Stimulated activated naive CD4-positive, alpha-beta T cell (primary cell): ENCODE measurements around the gene VAMP1.
"Not testable (repeated sequence)": the region's sequence is repeated elsewhere in the genome, so short reads cannot be mapped to it uniquely, and the experiment has no call there.

Experiments
- DNase-seq, 6 experiments: peaks; one replicate each; lab custom pipeline; 2025; lab: John Stamatoyannopoulos, UW

The VAMP1 gene, protein sequence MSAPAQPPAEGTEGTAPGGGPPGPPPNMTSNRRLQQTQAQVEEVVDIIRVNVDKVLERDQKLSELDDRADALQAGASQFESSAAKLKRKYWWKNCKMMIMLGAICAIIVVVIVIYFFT

GRCh38 chr12:6470375-6471163 lies at the start of gene VAMP1:
VAMP1 (minus strand) TSS chr12:6470677; CDS start chr12:6470531, 146 bp downstream.
- DNase-seq, result peak; percentile 94 to 96 (median 95)

DNA sequence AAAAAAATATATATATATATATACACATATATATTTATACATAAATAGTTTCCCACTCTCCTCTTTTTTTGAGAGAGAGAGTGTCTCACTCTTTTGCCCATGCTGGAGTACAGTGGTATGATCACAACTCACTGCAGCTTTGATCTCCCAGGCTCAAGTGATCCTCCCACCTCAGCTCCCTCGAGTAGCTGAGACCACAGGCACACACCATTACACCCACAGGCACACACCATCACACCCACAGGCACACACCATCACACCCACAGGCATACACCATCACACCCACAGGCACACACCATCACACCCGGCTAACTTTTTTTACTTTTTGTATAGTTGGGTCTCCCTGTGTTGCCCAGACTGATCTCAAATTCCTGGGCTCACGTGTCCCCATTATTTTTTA lies 49.7 kb upstream of the VAMP1 start:
- DNase-seq, result no peak

DNA sequence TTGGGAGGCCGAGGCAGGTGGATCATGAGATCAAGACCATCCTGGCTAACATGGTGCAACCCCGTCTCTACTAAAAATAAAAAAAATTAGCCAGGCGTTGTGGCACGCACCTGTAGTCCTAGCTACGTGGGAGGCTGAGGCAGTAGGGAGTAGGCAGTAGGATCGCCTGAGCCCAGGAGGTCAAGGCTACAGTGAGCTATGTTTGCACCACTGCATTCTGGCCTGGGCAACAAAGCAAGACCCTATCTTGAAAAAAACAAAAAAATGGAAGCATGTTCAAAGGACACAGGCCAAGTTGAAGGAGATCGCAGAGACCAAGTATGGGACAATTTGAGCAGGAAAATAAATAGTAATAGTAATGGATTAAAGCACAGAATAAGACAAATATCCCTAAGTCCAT lies 37.6 kb upstream of the VAMP1 start:
- no peak for DNase-seq

DNA sequence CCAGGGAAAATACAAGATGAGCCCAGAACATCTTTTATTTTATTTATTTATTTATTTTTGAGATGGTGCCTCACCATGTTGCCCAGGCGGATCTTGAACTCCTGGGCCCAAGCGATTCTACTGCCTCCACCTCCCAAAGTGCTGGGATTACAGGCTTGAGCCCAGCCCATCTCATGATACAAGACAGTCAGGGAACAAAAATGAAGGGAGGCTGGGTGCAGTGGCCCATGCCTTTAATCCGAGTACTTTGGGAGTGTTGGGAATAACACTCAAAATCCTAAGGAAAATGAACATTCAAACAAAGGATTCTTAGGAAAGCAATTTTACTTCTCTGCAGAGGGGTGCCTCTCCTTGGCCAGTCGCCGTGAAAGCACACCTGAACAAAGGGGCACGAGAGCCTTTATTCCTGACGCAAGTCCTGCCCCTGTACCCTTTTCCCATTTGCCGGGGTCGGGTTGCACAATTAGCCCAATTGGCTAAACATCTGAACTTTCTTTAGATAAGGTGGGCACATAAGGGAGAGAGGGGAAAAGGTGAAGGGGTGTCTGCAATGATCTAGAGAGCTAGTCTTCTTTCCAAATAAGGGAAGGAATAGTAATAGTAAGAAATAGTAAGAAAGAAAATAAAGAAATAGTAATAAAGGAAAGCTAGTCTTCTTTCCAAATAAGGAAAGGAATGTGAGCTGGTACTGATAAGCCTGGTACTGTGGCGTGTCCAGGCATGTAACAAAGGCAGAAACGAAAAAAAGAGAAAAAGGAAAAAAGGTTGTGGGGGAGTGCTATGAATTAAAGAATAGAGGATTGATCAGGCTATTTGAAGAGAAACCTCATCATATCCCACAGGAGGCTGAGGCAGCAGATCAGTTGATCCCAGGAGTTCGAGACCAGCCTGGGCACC lies 36.9 kb upstream of the VAMP1 start:
- no peak for DNase-seq

- no peak for DNase-seq
Observed at GRCh38 chr12:6500466-6500865, 30.0 kb upstream of the VAMP1 start.

GRCh38 chr12:6497291-6497690 lies 26.8 kb upstream of the VAMP1 start:
- not testable (repeated sequence) for DNase-seq

- no peak for DNase-seq
Observed at GRCh38 chr12:6494968-6495367, 24.5 kb upstream of the VAMP1 start.

DNA sequence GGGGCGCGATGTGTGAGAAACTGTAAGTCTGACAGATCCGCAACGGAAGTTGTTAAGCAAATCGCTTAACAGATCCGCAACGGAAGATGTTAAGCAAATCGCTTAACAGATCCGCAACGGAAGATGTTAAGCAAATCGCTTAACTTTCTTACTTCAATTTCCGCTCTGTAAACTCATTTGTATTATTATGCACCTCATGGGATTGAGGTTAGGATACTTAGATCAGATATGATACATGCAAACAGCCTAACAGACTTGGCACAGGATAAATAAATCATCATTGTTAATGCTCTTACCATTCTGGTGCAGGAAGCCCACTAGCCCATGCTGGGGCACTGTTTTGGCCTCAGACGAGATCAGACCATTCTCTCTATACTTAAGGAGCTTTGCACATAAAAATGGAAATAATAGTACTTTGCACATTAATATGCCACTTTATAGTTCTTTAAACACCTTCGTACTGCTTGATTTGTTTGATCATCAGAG lies 23.8 kb upstream of the VAMP1 start:
- no peak for DNase-seq

DNA sequence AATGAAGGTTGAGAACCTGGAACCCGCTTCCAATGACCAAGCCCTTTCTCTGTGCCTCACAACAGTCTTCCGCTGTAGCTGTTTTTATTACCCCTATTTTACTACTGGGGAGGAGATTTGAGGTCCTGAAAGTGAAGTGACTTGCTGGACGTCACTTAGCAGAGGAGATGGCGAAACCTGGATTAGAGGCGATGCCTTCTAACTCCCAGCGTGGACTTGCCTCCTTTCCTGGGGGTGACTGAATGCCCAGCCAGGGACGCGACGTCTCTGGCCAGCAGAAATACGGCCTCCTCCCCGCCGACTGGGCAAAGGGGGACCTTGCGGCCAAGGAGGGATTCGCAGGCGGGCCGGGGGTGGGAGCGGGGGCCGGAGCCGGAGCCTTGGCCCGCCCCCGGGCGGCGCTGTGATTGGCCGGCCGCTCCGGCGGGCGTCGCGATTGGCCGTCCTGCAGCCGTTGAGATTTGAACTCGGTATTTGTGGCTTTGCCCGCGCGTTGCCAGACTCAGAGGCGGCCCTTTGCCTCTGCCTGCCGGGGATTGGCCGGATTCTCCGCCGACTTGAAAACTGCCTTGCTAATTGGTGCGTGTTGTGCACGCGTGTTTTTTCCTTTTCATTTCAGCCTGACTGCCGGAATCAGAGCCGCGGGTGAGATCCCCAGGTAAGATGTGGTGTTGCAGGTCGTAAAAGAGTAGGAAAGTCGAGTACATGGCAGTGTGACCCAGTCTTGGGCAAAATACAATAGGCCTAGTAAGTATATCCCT lies 23.2 kb upstream of the VAMP1 start, which contains the start of gene NCAPD2:
Gene NCAPD2, plus strand, starts transcription at position 606 of the 761 bp plus-strand sequence. CDS start 997 bp downstream, outside the sequence.
- DNase-seq, result peak; percentile 91 to 97 (median 96)

DNA sequence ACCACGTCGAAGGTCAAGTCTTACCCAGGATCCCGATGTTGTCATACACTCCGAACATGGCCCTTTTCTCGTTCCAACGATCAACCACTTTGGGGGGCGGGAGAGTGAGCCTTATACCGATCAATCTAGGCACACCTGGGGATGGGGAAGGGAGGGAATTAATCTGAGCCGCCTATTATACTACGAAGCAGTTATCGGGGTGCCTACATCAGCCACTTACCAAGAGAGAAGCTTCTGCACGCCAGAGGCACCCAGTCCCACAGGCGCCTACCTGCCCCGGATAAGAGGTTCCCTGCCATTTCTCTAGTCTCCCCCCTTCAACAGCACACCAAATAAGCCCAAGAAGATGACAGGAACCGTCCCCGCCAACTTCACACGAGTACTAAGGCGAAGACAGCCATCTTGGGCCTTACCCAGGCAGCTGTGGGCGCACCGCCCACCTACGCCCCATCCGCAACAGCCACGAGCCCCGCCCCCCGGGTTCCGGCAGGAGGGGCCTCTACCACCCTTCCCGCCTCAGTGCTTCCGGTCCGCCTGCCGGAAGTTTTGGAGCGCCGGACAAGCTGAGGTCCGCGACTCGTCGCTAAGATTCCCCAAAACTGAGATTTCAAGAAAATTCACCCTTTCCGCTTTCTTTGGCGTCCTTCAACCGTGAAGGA lies 22.5 kb upstream of the VAMP1 start, which contains the start of gene MRPL51:
Gene MRPL51, minus strand, starts transcription at position 425 of the 659 bp plus-strand sequence. Its CDS starts 126 bp downstream, at position 299.
- peak; percentile 84 to 95 (median 92) for DNase-seq

DNA sequence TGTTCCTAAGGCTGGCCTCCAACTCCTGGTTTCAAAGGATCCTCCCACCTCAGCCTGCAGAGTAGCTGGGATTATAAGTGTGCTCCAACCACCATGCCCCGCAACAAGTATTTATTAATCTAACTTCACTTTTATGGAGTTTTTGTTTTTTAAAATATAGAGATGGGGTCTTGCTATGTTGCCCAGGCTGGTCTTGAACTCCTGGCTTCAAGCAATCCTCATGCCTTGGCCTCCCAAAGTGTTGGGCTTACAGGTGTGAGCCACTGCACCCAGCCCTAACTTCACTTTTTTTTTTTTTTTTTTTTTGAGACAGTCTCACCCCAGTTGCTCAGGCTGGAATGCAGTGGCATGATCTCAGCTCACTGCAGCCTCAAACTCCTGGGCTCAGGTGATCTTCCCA lies 20.2 kb upstream of the VAMP1 start:
- not testable (repeated sequence) for DNase-seq

- DNase-seq, result no peak
Observed at GRCh38 chr12:6489449-6489848, 19.0 kb upstream of the VAMP1 start.

GRCh38 chr12:6488240-6488639 lies 17.8 kb upstream of the VAMP1 start:
- no peak for DNase-seq

DNA sequence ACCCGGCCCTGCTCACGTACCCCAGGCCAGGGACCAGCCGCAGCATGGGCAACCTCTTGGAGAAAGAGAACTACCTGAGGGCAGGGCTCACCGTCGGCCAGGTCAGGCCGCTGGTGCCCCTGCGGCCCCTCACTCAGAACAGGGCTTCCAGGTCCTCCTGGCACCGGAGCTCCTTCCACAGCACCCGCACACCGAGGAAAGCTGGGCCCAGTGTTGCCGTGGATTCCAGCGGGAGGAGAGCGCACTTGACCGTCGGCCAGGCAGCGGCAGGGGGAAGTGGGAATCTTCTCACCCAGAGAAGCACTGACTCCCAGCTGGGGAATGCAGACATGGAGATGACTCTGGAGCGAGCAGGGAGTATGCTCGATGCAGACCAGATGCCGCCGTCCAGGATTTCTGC lies 7.9 kb upstream of the VAMP1 start:
- no peak for DNase-seq

DNA sequence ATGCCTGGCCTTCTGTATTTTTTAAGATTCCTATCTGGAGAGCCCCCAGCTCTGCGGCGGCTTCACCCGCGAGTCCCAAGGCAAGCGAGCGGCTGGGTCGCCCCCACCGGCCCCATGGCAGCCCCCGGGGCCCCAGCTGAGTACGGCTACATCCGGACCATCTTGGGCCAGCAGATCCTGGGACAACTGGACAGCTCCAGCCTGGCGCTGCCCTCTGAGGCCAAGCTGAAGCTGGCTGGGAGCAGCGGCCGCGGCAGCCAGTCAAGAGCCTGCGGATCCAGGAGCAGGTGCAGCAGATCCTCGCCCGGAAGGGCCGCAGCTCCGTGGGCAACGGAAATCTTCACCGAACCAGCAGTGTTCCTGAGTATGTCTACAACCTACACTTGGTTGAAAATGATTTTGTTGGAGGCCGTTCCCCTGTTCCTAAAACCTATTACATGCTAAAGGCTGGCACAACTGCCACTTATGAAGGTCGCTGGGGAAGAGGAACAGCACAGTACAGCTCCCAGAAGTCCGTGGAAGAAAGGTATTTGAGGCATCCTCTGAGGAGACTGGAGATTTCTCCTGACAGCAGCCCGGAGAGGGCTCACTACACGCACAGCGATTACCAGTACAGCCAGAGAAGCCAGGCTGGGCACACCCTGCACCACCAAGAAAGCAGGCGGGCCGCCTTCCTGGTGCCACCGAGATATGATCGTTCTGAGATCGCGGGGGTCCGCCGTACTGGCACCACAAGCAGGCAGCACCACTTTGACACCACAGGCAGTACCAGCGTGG lies 7.3 kb upstream of the VAMP1 start:
- not testable (repeated sequence) for DNase-seq

DNA sequence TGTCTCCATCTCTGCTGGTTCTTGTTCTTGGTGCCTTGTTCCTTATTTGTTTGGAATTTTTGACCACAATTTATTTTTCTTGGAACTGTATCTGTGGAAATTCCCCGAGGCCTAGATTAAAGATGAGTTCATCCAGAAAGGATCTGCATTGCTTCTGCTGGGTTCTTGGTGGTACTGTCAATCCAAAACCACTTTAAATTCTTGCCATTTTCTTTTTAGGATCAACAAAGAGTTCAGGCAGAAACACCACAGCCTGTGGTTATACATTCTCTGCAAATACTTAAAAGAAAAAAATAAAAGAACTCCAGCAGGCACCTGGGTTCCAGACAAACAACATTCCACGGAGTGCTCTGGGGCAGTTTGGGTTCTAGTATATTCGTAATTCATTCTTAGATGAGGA lies 6.0 kb upstream of the VAMP1 start:
- DNase-seq, result no peak

DNA sequence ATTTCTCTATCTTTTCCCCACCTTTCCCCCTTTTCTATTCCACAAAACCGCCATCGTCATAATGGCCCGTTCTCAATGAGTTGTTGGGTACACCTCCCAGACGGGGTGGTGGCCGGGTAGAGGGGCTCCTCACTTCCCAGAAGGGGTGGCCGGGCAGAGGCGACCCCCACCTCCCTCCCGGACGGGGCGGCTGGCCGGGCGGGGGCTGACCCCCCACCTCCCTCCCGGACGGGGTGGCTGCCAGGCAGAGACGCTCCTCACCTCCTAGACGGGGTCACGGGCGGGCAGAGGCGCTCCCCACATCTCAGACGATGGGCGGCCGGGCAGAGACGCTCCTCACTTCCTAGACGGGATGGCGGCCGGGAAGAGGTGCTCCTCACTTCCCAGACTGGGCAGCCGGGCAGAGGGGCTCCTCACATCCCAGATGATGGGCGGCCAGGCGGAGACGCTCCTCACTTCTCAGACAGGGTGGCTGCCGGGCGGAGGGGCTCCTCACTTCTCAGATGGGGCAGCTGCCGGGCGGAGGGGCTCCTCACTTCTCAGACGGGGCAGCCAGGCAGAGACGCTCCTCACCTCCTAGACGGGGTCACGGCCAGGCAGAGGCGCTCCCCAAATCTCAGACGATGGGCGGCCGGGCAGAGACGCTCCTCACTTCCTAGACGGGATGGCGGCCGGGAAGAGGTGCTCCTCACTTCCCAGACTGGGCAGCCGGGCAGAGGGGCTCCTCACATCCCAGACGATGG lies 4.9 kb upstream of the VAMP1 start:
- DNase-seq, result not testable (repeated sequence)

GRCh38 chr12:6472491-6472890 lies 2.0 kb upstream of the VAMP1 start:
- no peak for DNase-seq

GRCh38 chr12:6471989-6472360 lies 1.5 kb upstream of the VAMP1 start:
- no peak for DNase-seq
